Measurements from ENCODE around the gene RSPO4. TPM values are rescaled to one million over a fixed set of nuclear protein-coding genes. Genes with fewer than 3 reads are reported as not detected.

Gene RSPO4
- total and polyA plus RNA-seq, 9 of the 15 experiments (the other 6 are each of a cell fraction or from before 2014, with no cell fraction given) = 0.04 to 0.34 TPM; not detected in 7

GRCh38 chr20:967796-968742 lies 34.0 kb downstream of the RSPO4 start (continued):
- TF ChIP-seq, protein P1, sequence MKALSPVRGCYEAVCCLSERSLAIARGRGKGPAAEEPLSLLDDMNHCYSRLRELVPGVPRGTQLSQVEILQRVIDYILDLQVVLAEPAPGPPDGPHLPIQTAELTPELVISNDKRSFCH (CRISPR knock-in tag; IDR thresholded peaks at IDR 0.05) = no peak
- TF ChIP-seq, protein P1 (tag; IDR thresholded peaks at IDR 0.05) = peak; percentile 76
- no peak for TF ChIP-seq SMARCB1 (IDR thresholded peaks at IDR 0.05; ENCODE audit: insufficient read length, low read depth)
- no peak for TF ChIP-seq NR2F6 (CRISPR knock-in tag; IDR thresholded peaks at IDR 0.05)
- TF ChIP-seq MAZ (CRISPR knock-in tag; conservative IDR thresholded peaks at IDR 0.05 in 1 of 2, IDR thresholded peaks at IDR 0.05 in 1 of 2) = no peak
- TF ChIP-seq SIN3B (IDR thresholded peaks at IDR 0.05; ENCODE audit: low read depth) = no peak
- no peak for TF ChIP-seq ZNF507 (tag; conservative IDR thresholded peaks at IDR 0.05)
- TF ChIP-seq PCBP2 (IDR thresholded peaks at IDR 0.05; ENCODE audit: low read depth, low read length, poor library complexity, severe bottlenecking) = no peak
- TF ChIP-seq CC2D1A (IDR thresholded peaks at IDR 0.05) = no peak
- no peak for TF ChIP-seq HDAC3 (IDR thresholded peaks at IDR 0.05; ENCODE audit: borderline replicate concordance, partially characterized antibody)
- TF ChIP-seq SMARCC2 (IDR thresholded peaks at IDR 0.05; ENCODE audit: low read depth) = no peak
- no peak for TF ChIP-seq CBFA2T3 (IDR thresholded peaks at IDR 0.05)
- TF ChIP-seq, protein P2, sequence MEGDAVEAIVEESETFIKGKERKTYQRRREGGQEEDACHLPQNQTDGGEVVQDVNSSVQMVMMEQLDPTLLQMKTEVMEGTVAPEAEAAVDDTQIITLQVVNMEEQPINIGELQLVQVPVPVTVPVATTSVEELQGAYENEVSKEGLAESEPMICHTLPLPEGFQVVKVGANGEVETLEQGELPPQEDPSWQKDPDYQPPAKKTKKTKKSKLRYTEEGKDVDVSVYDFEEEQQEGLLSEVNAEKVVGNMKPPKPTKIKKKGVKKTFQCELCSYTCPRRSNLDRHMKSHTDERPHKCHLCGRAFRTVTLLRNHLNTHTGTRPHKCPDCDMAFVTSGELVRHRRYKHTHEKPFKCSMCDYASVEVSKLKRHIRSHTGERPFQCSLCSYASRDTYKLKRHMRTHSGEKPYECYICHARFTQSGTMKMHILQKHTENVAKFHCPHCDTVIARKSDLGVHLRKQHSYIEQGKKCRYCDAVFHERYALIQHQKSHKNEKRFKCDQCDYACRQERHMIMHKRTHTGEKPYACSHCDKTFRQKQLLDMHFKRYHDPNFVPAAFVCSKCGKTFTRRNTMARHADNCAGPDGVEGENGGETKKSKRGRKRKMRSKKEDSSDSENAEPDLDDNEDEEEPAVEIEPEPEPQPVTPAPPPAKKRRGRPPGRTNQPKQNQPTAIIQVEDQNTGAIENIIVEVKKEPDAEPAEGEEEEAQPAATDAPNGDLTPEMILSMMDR (IDR thresholded peaks at IDR 0.05 in 2 of 3, conservative IDR thresholded peaks at IDR 0.05 in 1 of 3; ENCODE audit: insufficient read depth in 2 of 3, low read depth in 1 of 3, low read length in 3 of 3) = no peak
- TF ChIP-seq ZNF316 (IDR thresholded peaks at IDR 0.05) = no peak
- TF ChIP-seq NCOA4 (IDR thresholded peaks at IDR 0.05; ENCODE audit: partially characterized antibody) = no peak
- TF ChIP-seq ZNF766 (CRISPR knock-in tag; conservative IDR thresholded peaks at IDR 0.05) = 0 out of 2 replicates have a peak, but pooled peaks have one; percentile 21
- TF ChIP-seq ZNF77 (CRISPR knock-in tag; IDR thresholded peaks at IDR 0.05) = no peak
- TF ChIP-seq MYC (IDR thresholded peaks at IDR 0.05; ENCODE audit: low read depth, low read length) = peak; percentile 23; the same call in 1 of the 2 replicates
- no peak for TF ChIP-seq MYC (CRISPR knock-in tag; IDR thresholded peaks at IDR 0.05; ENCODE audit: borderline replicate concordance, low read depth)
- no peak for TF ChIP-seq SMC3 (conservative IDR thresholded peaks at IDR 0.05; ENCODE audit: insufficient read depth, low read depth, low read length)
- TF ChIP-seq, protein P3, sequence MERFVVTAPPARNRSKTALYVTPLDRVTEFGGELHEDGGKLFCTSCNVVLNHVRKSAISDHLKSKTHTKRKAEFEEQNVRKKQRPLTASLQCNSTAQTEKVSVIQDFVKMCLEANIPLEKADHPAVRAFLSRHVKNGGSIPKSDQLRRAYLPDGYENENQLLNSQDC (CRISPR knock-in tag; IDR thresholded peaks at IDR 0.05) = no peak
- TF ChIP-seq ATF2 (CRISPR knock-in tag; IDR thresholded peaks at IDR 0.05) = no peak
- TF ChIP-seq, protein P4, sequence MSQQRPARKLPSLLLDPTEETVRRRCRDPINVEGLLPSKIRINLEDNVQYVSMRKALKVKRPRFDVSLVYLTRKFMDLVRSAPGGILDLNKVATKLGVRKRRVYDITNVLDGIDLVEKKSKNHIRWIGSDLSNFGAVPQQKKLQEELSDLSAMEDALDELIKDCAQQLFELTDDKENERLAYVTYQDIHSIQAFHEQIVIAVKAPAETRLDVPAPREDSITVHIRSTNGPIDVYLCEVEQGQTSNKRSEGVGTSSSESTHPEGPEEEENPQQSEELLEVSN (IDR thresholded peaks at IDR 0.05; ENCODE audit: borderline replicate concordance in 1 of 2, extremely low read depth in 1 of 2, insufficient read depth in 1 of 2, insufficient read length in 1 of 2, low read depth in 1 of 2, low read length in 1 of 2, poor library complexity in 1 of 2, severe bottlenecking in 1 of 2) = peak in 1 of 2 experiments; percentile 37
